Endothelial cell of umbilical vein (primary cell): ENCODE data around the gene KIF17. TPM values are rescaled to one million over a fixed set of nuclear protein-coding genes. Genes with fewer than 3 reads are reported as not detected.

Source experiments
- BruUV-seq: library from RNA; stranded (reverse); fragments of 400-500 nt; replicated peaks from 2 replicates; lab custom pipeline; 2021; lab: Mats Ljungman, UMichigan
- CTCF ChIA-PET: fragments of 300-600, 350-600 bp; sonication (Branson Sonifier 250); formaldehyde crosslinking; loops from one replicate; lab custom pipeline; 2021; ENCODE audit warnings: antibody characterized with exemption, inconsistent platforms; lab: Charles Lee
- POLR2A ChIA-PET: fragments of 300-600, 350-600 bp; sonication (Branson Sonifier 250); formaldehyde crosslinking; loops from one replicate; lab custom pipeline; 2021; ENCODE audit warnings: antibody characterized with exemption, inconsistent platforms; lab: Charles Lee
- DNase-seq: peaks from one replicate; pipeline ENCODE4 v3.0.0-alpha.2; 2011; ENCODE audit warnings: low read depth, low spot score
- FAIRE-seq: peaks from 2 replicates; lab custom pipeline; 2011; peaks lifted over from hg19 to GRCh38; lab: Jason Lieb, UNC
- H2AFZ ChIP-seq: 2 replicates; pipeline ENCODE4 v1.6.0; 2012; ENCODE audit warnings: low read depth, low read length, control low read depth, inconsistent platforms
- H3K27ac ChIP-seq: 2 replicates; pipeline ENCODE4 v1.5.1; 2011; ENCODE audit warnings: low read depth, mild to moderate bottlenecking, control low read depth, low read length, moderate library complexity; ENCODE audit not compliant: insufficient read depth
- H3K27me3 ChIP-seq, 2 experiments: 2 replicates each; pipeline versions ENCODE4 v1.6.0 to v1.6.1; 2011; ENCODE audit warnings: low read length in 2 of 2, mixed read lengths in 1 of 2; ENCODE audit not compliant: control insufficient read depth in 2 of 2, insufficient read depth in 2 of 2
- H3K36me3 ChIP-seq, 2 experiments: 2 replicates in 1 of 2; 3 replicates in 1 of 2; pipeline ENCODE4 v1.5.1; 2011; ENCODE audit warnings: low read length in 2 of 2, mild to moderate bottlenecking in 1 of 2, moderate library complexity in 1 of 2; ENCODE audit not compliant: control insufficient read depth in 2 of 2, insufficient read depth in 2 of 2; ENCODE audit errors: extremely low read depth in 1 of 2
- H3K4me1 ChIP-seq: 3 replicates; pipeline ENCODE4 v1.5.1; 2011; ENCODE audit warnings: mild to moderate bottlenecking, low read length; ENCODE audit not compliant: control insufficient read depth, insufficient read depth; ENCODE audit errors: extremely low read depth
- H3K4me2 ChIP-seq: 2 replicates; pipeline ENCODE4 v1.6.1; 2011; ENCODE audit warnings: low read length, control low read depth, mixed read lengths; ENCODE audit not compliant: insufficient read depth
- H3K4me3 ChIP-seq, 3 experiments: fragments of 200-600 bp in 1 of 3; sonication (generic), shearing (Covaris generic) in 1 of 3; replicated peaks in 1 of 3; 2 replicates each; pipeline ENCODE4 v1.5.1; 2011 to 2016; ENCODE audit warnings: control low read depth in 3 of 3, low read length in 3 of 3, mild to moderate bottlenecking in 2 of 3, inconsistent platforms in 1 of 3, low read depth in 1 of 3, moderate library complexity in 1 of 3; ENCODE audit not compliant: insufficient read depth in 1 of 3
- H3K79me2 ChIP-seq: 2 replicates; pipeline ENCODE4 v1.6.0; 2012; ENCODE audit warnings: low read length, inconsistent platforms; ENCODE audit not compliant: control insufficient read depth, insufficient read depth
- H3K9ac ChIP-seq: replicated peaks from 2 replicates; pipeline ENCODE3; 2011; ENCODE audit warnings: low read length, control low read depth; ENCODE audit not compliant: insufficient read depth; ENCODE audit errors: extremely low read depth
- H3K9me1 ChIP-seq: replicated peaks from 3 replicates; pipeline ENCODE4 v1.6.0; 2011; ENCODE audit warnings: mild to moderate bottlenecking, low read length; ENCODE audit not compliant: control insufficient read depth, insufficient read depth; ENCODE audit errors: extremely low read depth
- H3K9me3 ChIP-seq: replicated peaks from 2 replicates; pipeline ENCODE4 v1.5.1; 2012; ENCODE audit warnings: low read length, inconsistent platforms; ENCODE audit not compliant: control insufficient read depth, insufficient read depth
- H4K20me1 ChIP-seq: replicated peaks from 2 replicates; pipeline ENCODE3; 2011; ENCODE audit warnings: mild to moderate bottlenecking, low read length; ENCODE audit not compliant: control insufficient read depth, insufficient read depth; ENCODE audit errors: extremely low read depth
- CTCF ChIP-seq, 2 donors: IDR thresholded peaks; 1 replicate in 1 of 2; 2 replicates in 1 of 2; pipeline ENCODE4 v1.5.1; 2011; ENCODE audit warnings: low read length in 2 of 2, mild to moderate bottlenecking in 2 of 2, moderate library complexity in 2 of 2, control low read depth in 1 of 2, inconsistent platforms in 1 of 2, low read depth in 1 of 2; ENCODE audit not compliant: insufficient read depth in 1 of 2; ENCODE audit errors: extremely low read depth in 1 of 2
- EZH2 ChIP-seq: IDR thresholded peaks from 2 replicates; pipeline ENCODE4 v1.6.1; 2012; ENCODE audit warnings: borderline replicate concordance, low read depth, mild to moderate bottlenecking, moderate library complexity, low read length, inconsistent platforms; ENCODE audit not compliant: severe bottlenecking
- FOS ChIP-seq: IDR thresholded peaks from 2 replicates; pipeline ENCODE4 v1.6.1; 2011; ENCODE audit warnings: mild to moderate bottlenecking, low read length, moderate library complexity, borderline replicate concordance; ENCODE audit not compliant: insufficient read depth
- GATA2 ChIP-seq: IDR thresholded peaks from 2 replicates; pipeline ENCODE4 v1.7.0; 2011; ENCODE audit warnings: low read depth, mild to moderate bottlenecking, moderate library complexity, mixed read lengths, low read length; ENCODE audit not compliant: insufficient read length, insufficient read depth
- JUN ChIP-seq: IDR thresholded peaks from 2 replicates; pipeline ENCODE4 v1.6.1; 2011; ENCODE audit warnings: borderline replicate concordance, low read depth; ENCODE audit not compliant: insufficient read length, insufficient read depth
- MYC ChIP-seq: IDR thresholded peaks from one replicate; pipeline ENCODE4 v1.6.1; 2011; ENCODE audit warnings: mild to moderate bottlenecking, low read depth, low read length
- POLR2A ChIP-seq: IDR thresholded peaks from 2 replicates; pipeline ENCODE4 v1.6.1; 2012; ENCODE audit warnings: low read depth, mild to moderate bottlenecking, control low read depth, low read length
- POLR2AphosphoS5 ChIP-seq: IDR thresholded peaks from 2 replicates; pipeline ENCODE4 v1.6.1; 2012; ENCODE audit warnings: low read depth, mild to moderate bottlenecking, control low read depth, low read length, moderate library complexity; ENCODE audit not compliant: insufficient read depth
- dilution Hi-C: fragments of 300-500 bp; cut with MboI; formaldehyde crosslinking; loops from one replicate; pipeline ENCODE4 v1.15.0; 2019; ENCODE audit warnings: low sequenced_read_pairs; ENCODE audit not compliant: extremely low pct_ligation_motif_present
- intact Hi-C: fragments of 100-400 bp; cut with micrococcal nuclease; formaldehyde crosslinking; loops from one replicate; pipeline ENCODE4 v1.10.0; 2022
- polyA plus RNA-seq, 4 experiments: library from polyadenylated mRNA; depleted of rRNA in 3 of 4; stranded (reverse) in 3 of 4; unstranded in 1 of 4; fragments of >200 nt; gene quantifications; 2 replicates each; pipeline versions ENCODE4 v1.2.1 to v1.2.3, GENCODE V29; 2011 to 2012; ENCODE audit warnings: missing spikeins in 1 of 4
- total RNA-seq: library from RNA; stranded (reverse); gene quantifications from 2 replicates; pipeline ENCODE4 v1.2.3, GENCODE V29; 2021
- TF ChIP-seq, protein P1 (sequence below): IDR thresholded peaks from 2 replicates; pipeline ENCODE4 v1.6.1; 2011; ENCODE audit not compliant: insufficient read depth, insufficient read length

Gene KIF17
- total and polyA plus RNA-seq, 2 donors (not counting 3 experiments of a cell fraction or from before 2014, with no cell fraction given): 1.1 to 1.5 TPM

DNA sequence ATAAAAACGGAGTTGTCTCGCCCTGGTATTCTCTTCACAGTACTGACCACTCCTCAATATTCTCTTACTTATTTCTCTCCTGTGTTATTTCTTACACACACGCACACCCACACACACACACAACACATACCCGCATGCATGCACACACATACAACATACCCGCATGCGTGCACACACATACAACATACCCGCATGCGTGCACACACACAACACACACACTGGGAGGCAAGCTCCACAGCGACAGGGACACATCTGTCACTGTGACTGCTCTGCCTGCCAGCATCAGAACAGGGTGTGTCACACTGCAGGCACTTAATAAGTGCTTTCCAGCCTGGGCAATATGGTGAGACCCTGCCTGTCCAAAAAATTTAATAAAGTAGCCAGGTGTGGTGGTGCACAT is 35.8 kb downstream of the KIF17 start:
- no peak for DNase-seq
- TF ChIP-seq JUN (no peak), MYC (no peak), POLR2AphosphoS5 (no peak), FOS (no peak), POLR2A (no peak), GATA2 (no peak), CTCF (IDR thresholded peaks at IDR 0.05; ENCODE audit: extremely low read depth in 1 of 2, insufficient read depth in 1 of 2, low read depth in 1 of 2, low read length in 2 of 2) (no peak), EZH2 (no peak)
- TF ChIP-seq, protein P1, sequence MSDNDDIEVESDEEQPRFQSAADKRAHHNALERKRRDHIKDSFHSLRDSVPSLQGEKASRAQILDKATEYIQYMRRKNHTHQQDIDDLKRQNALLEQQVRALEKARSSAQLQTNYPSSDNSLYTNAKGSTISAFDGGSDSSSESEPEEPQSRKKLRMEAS: no peak
- CTCF ChIA-PET: interaction anchor here (1.2 kb wide), 1 partner anchor 15 kb away, joined by 3 read pairs; no protein-coding TSS in a partner anchor
- H3K4me1 ChIP-seq: peaks cover 7% of the 10 kb centered on the region
- H3K27me3 ChIP-seq: peaks cover 0 to 3% of the 10 kb centered on the region in 2 experiments
- BruUV-seq: no TSS peak
- H3K4me3 ChIP-seq: no peak overlapping the region
- no peaks in the 10 kb centered on the region for H3K9me1 ChIP-seq
- H3K9ac ChIP-seq: no peak overlapping the region
- H3K27ac ChIP-seq: no peak overlapping the region
- dilution Hi-C loops: no loop called here
- H3K4me2 ChIP-seq: no peak overlapping the region
- no peak for FAIRE-seq
- intact Hi-C loops: no loop called here
- POLR2A ChIA-PET: no interaction called here
- H3K36me3 ChIP-seq: no peaks in the 10 kb centered on the region
- no peaks in the 10 kb centered on the region for H4K20me1 ChIP-seq
- H3K9me3 ChIP-seq: no peaks in the 10 kb centered on the region
- no peaks in the 10 kb centered on the region for H3K79me2 ChIP-seq
- H2AFZ ChIP-seq: no peak overlapping the region
